B cell (primary cell): ENCODE results near the gene NPEPPS. TPM values are rescaled to one million over a fixed set of nuclear protein-coding genes. Genes with fewer than 3 reads are reported as not detected.
"Not testable (repeated sequence)": the region's sequence is repeated elsewhere in the genome, so short reads cannot be mapped to it uniquely, and the experiment has no call there.

ENCODE experiments used
- ATAC-seq: fragments of 200-7000 bp; cut with Tn5 transposase; one replicate; pipeline ENCODE4 v1.10.0; 2021; ENCODE audit warnings: low read depth, mild to moderate bottlenecking, moderate number of reproducible peaks, moderate library complexity
- CTCF ChIA-PET: fragments of 350-600 bp; sonication (Branson Sonifier 250); formaldehyde crosslinking; loops from one replicate; lab custom pipeline; 2021; ENCODE audit warnings: antibody characterized with exemption, inconsistent platforms; lab: Charles Lee
- POLR2A ChIA-PET: fragments of 350-600 bp; sonication (Branson Sonifier 250); formaldehyde crosslinking; loops from one replicate; lab custom pipeline; 2021; ENCODE audit warnings: antibody characterized with exemption; lab: Charles Lee
- DNase-seq: peaks from one replicate; pipeline ENCODE4 v3.0.0; 2013
- H2AFZ ChIP-seq: 2 replicates; pipeline ENCODE4 v1.6.1; 2012; ENCODE audit warnings: mild to moderate bottlenecking, low read depth, low read length; ENCODE audit not compliant: insufficient read depth, poor library complexity, severe bottlenecking
- H3K27ac ChIP-seq, 2 donors: 1 replicate in 1 of 2; 2 replicates in 1 of 2; pipeline ENCODE4 v1.5.1; 2012 to 2013; ENCODE audit warnings: low read length in 2 of 2, mild to moderate bottlenecking in 2 of 2, moderate library complexity in 1 of 2
- H3K27me3 ChIP-seq, 4 experiments: fragments of 200-600 bp in 1 of 4; sonication (generic) in 1 of 4; replicated peaks in 1 of 4; 1 replicate in 2 of 4; 2 replicates in 2 of 4; pipeline versions ENCODE4 v1.6.1 to v1.7.0; 2013 to 2016; ENCODE audit warnings: low read length in 3 of 4, mild to moderate bottlenecking in 2 of 4, mixed read lengths in 1 of 4, moderate library complexity in 1 of 4; ENCODE audit not compliant: insufficient read depth in 4 of 4, control insufficient read depth in 3 of 4; ENCODE audit errors: control extremely low read depth in 1 of 4
- H3K36me3 ChIP-seq, 2 experiments: replicated peaks in 1 of 2; 1 replicate in 1 of 2; 2 replicates in 1 of 2; pipeline versions ENCODE4 v1.6.1 to v1.7.1; 2013; ENCODE audit warnings: low read length in 1 of 2; ENCODE audit not compliant: insufficient read depth in 2 of 2, control insufficient read depth in 1 of 2; ENCODE audit errors: control extremely low read depth in 1 of 2, extremely low read depth in 1 of 2
- H3K4me1 ChIP-seq, 2 donors: fragments of 200-600 bp in 1 of 2; sonication (generic) in 1 of 2; 1 replicate in 1 of 2; 2 replicates in 1 of 2; pipeline versions ENCODE4 v1.5.1 to v1.6.1; 2013 to 2017; ENCODE audit warnings: low read length in 2 of 2; ENCODE audit not compliant: control insufficient read depth in 2 of 2, insufficient read depth in 2 of 2
- H3K4me2 ChIP-seq: replicated peaks from 2 replicates; pipeline ENCODE3; 2012; ENCODE audit warnings: mild to moderate bottlenecking, low read depth, low read length; ENCODE audit not compliant: poor library complexity, severe bottlenecking
- H3K4me3 ChIP-seq, 5 experiments: fragments of 200-600 bp in 1 of 5; sonication (generic) in 1 of 5; 1 replicate in 3 of 5; 2 replicates in 2 of 5; pipeline versions ENCODE4 v1.5.1 to v1.7.0; 2011 to 2016; ENCODE audit warnings: low read length in 4 of 5, mild to moderate bottlenecking in 4 of 5, low read depth in 2 of 5, control low read depth in 1 of 5, moderate library complexity in 1 of 5; ENCODE audit not compliant: insufficient read depth in 1 of 5; ENCODE audit errors: control extremely low read depth in 1 of 5, extremely low read depth in 1 of 5
- H3K79me2 ChIP-seq: fragments of 200-600 bp; sonication (generic); one replicate; pipeline ENCODE4 v1.6.0; 2016; ENCODE audit warnings: low read length; ENCODE audit not compliant: control insufficient read depth, insufficient read depth
- H3K9ac ChIP-seq: fragments of 200-600 bp; sonication (generic); 2 replicates; pipeline ENCODE4 v1.6.1; 2017; ENCODE audit warnings: mild to moderate bottlenecking, low read length, moderate library complexity
- H3K9me3 ChIP-seq, 3 donors: one replicate each; pipeline versions ENCODE4 v1.6.1 to v1.7.1; 2013; ENCODE audit warnings: low read length in 2 of 3; ENCODE audit not compliant: control insufficient read depth in 2 of 3, insufficient read depth in 1 of 3; ENCODE audit errors: control extremely low read depth in 1 of 3
- H4K20me1 ChIP-seq: 2 replicates; pipeline ENCODE4 v1.6.0; 2012; ENCODE audit warnings: mild to moderate bottlenecking, low read length; ENCODE audit not compliant: insufficient read depth, control insufficient read depth, poor library complexity, severe bottlenecking
- H3K27ac Mint-ChIP-seq: one replicate; pipeline ENCODE4 v1.8.0; 2021; ENCODE audit warnings: mixed read lengths
- H3K27me3 Mint-ChIP-seq: one replicate; pipeline ENCODE4 v1.8.0; 2021; ENCODE audit warnings: mixed read lengths
- H3K4me1 Mint-ChIP-seq: one replicate; pipeline ENCODE4 v1.8.0; 2021; ENCODE audit warnings: mixed read lengths
- H3K4me3 Mint-ChIP-seq: one replicate; pipeline ENCODE4 v1.8.0; 2021; ENCODE audit warnings: mixed read lengths
- H3K9me3 Mint-ChIP-seq: one replicate; pipeline ENCODE4 v1.8.0; 2022; ENCODE audit warnings: mixed read lengths; ENCODE audit not compliant: insufficient read depth
- WGBS: methylation state at CpG from one replicate; pipeline ENCODE4 v1.1.5; 2013; ENCODE audit warnings: missing lambda C conversion rate; ENCODE audit not compliant: insufficient coverage; 5-methylcytosine and 5-hydroxymethylcytosine counted together
- intact Hi-C: fragments of 100-400 bp; cut with micrococcal nuclease; formaldehyde crosslinking; loops from one replicate; pipeline ENCODE4 v1.10.0; 2022
- polyA plus RNA-seq: library from polyadenylated mRNA; depleted of rRNA; stranded (reverse); fragments of >200 nt; gene quantifications from 2 replicates; pipeline ENCODE4 v1.2.3, GENCODE V29; 2012
- total RNA-seq, 2 donors: library from RNA; stranded (reverse); fragments of 120-200 nt in 1 of 2; gene quantifications; 1 replicate in 1 of 2; 2 replicates in 1 of 2; pipeline versions ENCODE4 v1.2.3 to v1.2.4, GENCODE V29; 2013 to 2022

Gene NPEPPS
- total and polyA plus RNA-seq, 2 donors (not counting 1 experiment from before 2014, with no cell fraction given) = 47.8 to 160 TPM

DNA sequence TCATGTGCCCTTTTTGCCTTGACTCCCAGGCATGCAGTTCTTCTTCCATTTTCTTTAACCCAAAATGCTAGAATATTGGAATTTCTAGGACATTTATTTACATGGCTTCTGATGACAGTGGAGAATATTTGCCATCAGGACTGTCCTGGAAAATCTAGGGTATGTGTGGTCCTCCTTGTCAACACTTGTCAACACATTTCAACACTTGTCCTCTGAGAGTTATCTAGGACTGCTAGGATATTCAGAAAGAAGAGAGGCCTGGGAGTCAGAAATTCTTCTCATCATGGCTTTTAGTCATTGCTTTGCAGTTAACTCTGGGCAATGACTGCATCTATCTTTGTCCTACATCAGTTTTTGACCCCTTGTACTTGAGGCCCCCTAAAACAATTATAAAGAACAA lies 11.5 kb upstream of the NPEPPS start:
- H3K79me2 ChIP-seq, POLR2A ChIA-PET, intact Hi-C loops, H2AFZ ChIP-seq, H3K27ac ChIP-seq, H3K9me3 Mint-ChIP-seq, ATAC-seq, H3K4me3 Mint-ChIP-seq, H4K20me1 ChIP-seq, H3K4me3 ChIP-seq, DNase-seq, CTCF ChIA-PET, H3K4me1 Mint-ChIP-seq, H3K27ac Mint-ChIP-seq, H3K9ac ChIP-seq, H3K4me2 ChIP-seq, H3K36me3 ChIP-seq, H3K27me3 ChIP-seq, H3K4me1 ChIP-seq, H3K9me3 ChIP-seq, H3K27me3 Mint-ChIP-seq: not testable (repeated sequence)

DNA sequence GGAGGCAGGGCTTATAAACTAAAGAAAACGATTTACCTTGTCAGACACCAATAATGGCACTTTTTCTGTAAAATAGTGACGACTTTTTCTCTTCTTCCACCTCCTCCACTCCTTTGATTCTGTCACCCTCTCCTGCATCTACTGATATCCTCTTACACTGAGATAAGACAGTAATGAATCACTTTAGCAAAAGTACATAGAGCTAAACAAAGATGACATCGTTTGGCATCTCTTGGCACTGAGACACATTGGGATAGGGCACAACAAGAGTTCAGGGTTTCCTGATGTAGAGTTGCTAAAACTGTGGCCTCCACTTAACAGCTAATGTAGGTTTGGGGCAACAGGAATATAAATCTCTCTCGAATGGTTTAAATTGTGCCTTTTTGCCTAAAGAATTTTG lies 10.6 kb upstream of the NPEPPS start:
- H3K27ac Mint-ChIP-seq, H3K9me3 Mint-ChIP-seq, H2AFZ ChIP-seq, H3K27ac ChIP-seq, H3K27me3 Mint-ChIP-seq, H3K27me3 ChIP-seq, H3K4me1 Mint-ChIP-seq, CTCF ChIA-PET, intact Hi-C loops, H3K9me3 ChIP-seq, DNase-seq, H3K4me3 Mint-ChIP-seq, H3K36me3 ChIP-seq, H3K4me1 ChIP-seq, H4K20me1 ChIP-seq, H3K4me2 ChIP-seq, H3K4me3 ChIP-seq, ATAC-seq, H3K79me2 ChIP-seq, POLR2A ChIA-PET, H3K9ac ChIP-seq: not testable (repeated sequence)
- WGBS = no CpG with 5 or more reads among the region's 4 CpGs

DNA sequence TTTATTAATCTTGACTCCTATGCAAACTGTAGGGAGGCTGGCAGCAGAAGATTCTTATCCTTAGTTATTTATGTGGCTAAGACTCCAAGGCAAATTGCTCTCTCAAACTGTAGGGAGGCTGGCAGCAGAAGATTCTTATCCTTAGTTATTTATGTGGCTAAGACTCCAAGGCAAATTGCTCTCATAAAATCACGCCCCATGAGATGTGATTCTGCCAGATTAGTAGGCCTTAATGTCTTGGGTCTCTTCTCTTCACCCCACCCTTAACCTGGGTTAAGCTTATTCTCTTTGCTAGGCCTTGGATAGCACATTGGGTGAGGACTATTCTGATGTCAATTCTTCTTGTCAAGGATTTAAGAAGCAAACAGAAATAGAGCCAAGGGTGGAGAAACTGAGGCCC lies 9.5 kb upstream of the NPEPPS start:
- H3K4me3 Mint-ChIP-seq, CTCF ChIA-PET, H3K9me3 Mint-ChIP-seq, H3K27me3 ChIP-seq, H3K27ac ChIP-seq, H2AFZ ChIP-seq, H3K4me2 ChIP-seq, DNase-seq, intact Hi-C loops, H3K4me1 Mint-ChIP-seq, H3K27me3 Mint-ChIP-seq, ATAC-seq, H3K4me3 ChIP-seq, POLR2A ChIA-PET, H4K20me1 ChIP-seq, H3K9me3 ChIP-seq, H3K4me1 ChIP-seq, H3K9ac ChIP-seq, H3K36me3 ChIP-seq, H3K79me2 ChIP-seq, H3K27ac Mint-ChIP-seq: not testable (repeated sequence)
- no CpG with 5 or more reads among the region's 1 CpG for WGBS

DNA sequence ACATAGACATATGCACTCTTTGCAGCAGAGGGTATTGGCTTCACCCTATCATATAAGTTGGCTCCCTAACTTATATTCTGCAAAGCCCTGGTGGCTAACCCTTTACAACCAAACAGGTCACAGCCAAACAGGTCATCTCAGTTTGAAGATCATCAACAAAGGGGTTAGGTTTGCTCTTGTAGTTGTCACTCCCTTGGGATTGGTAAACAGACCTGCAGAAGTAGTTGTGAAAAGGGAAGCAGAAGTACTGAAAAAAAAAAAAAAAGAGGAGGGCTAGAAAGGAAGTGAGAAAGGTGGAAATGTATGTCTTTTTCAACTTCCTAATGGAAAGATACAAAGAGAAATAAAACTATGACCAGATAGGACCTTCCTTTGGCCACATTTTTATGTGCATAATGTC lies 8.6 kb upstream of the NPEPPS start:
- not testable (repeated sequence) for H3K4me3 Mint-ChIP-seq

More for the DNA sequence above, 8.6 kb upstream of the NPEPPS start:
- H3K4me2 ChIP-seq, H3K9me3 Mint-ChIP-seq, H2AFZ ChIP-seq, H3K9me3 ChIP-seq, intact Hi-C loops, DNase-seq, H3K27ac ChIP-seq, H3K27me3 ChIP-seq, CTCF ChIA-PET, POLR2A ChIA-PET, H3K4me1 Mint-ChIP-seq, H3K9ac ChIP-seq, H3K27me3 Mint-ChIP-seq, H3K4me1 ChIP-seq, H3K79me2 ChIP-seq, H3K4me3 ChIP-seq, H3K36me3 ChIP-seq, H3K27ac Mint-ChIP-seq, H4K20me1 ChIP-seq: not testable (repeated sequence)
- peak; percentile 47 for ATAC-seq
